CD4-positive, alpha-beta T cell (primary cell): ENCODE measurements around the gene TRAPPC3. TPM values are rescaled to one million over a fixed set of nuclear protein-coding genes. Genes with fewer than 3 reads are reported as not detected.

Experiments
- ATAC-seq: fragments of 200-7000 bp; cut with Tn5 transposase; one replicate; pipeline ENCODE4 v1.10.0; 2022; ENCODE audit warnings: mild to moderate bottlenecking; ENCODE audit not compliant: poor library complexity
- CTCF ChIA-PET: fragments of 350-600 bp; sonication (Branson Sonifier 250); formaldehyde crosslinking; loops from one replicate; lab custom pipeline; 2021; ENCODE audit warnings: antibody characterized with exemption, inconsistent platforms; lab: Charles Lee
- POLR2A ChIA-PET: fragments of 350-600 bp; sonication (Branson Sonifier 250); formaldehyde crosslinking; loops from one replicate; lab custom pipeline; 2021; ENCODE audit warnings: antibody characterized with exemption, inconsistent platforms; lab: Charles Lee
- DNase-seq, 14 experiments: peaks; one replicate each; pipeline ENCODE4 v3.0.0-alpha.2; 2013 to 2020; ENCODE audit warnings: mixed read lengths in 2 of 14
- H3K27ac ChIP-seq, 2 donors: one replicate each; pipeline versions ENCODE4 v1.5.1 to v1.7.0; 2013; ENCODE audit warnings: low read length in 2 of 2, low read depth in 1 of 2, mild to moderate bottlenecking in 1 of 2
- H3K27me3 ChIP-seq, 2 experiments: 1 replicate in 1 of 2; 2 replicates in 1 of 2; pipeline versions ENCODE4 v1.6.1 to v1.7.0; 2013; ENCODE audit warnings: low read length in 2 of 2, control low read depth in 1 of 2, mild to moderate bottlenecking in 1 of 2, moderate library complexity in 1 of 2; ENCODE audit not compliant: insufficient read depth in 2 of 2, control insufficient read depth in 1 of 2
- H3K36me3 ChIP-seq: one replicate; pipeline ENCODE4 v1.6.1; 2013; ENCODE audit warnings: low read length, control low read depth; ENCODE audit not compliant: insufficient read depth
- H3K4me1 ChIP-seq: one replicate; pipeline ENCODE4 v1.6.1; 2013; ENCODE audit warnings: low read length, control low read depth; ENCODE audit not compliant: insufficient read depth
- H3K4me3 ChIP-seq: one replicate; pipeline ENCODE4 v1.5.1; 2013; ENCODE audit warnings: mild to moderate bottlenecking, low read length, moderate library complexity
- H3K9me3 ChIP-seq, 2 experiments: 1 replicate in 1 of 2; 2 replicates in 1 of 2; pipeline versions ENCODE4 v1.6.1 to v1.7.0; 2013; ENCODE audit warnings: low read length in 2 of 2, mild to moderate bottlenecking in 2 of 2, control low read depth in 1 of 2, moderate library complexity in 1 of 2; ENCODE audit not compliant: control insufficient read depth in 1 of 2, insufficient read depth in 1 of 2
- H3K27ac Mint-ChIP-seq: one replicate; pipeline ENCODE4 v1.8.0; 2020; ENCODE audit warnings: mixed read lengths
- H3K27me3 Mint-ChIP-seq: one replicate; pipeline ENCODE4 v1.8.0; 2021; ENCODE audit warnings: mixed read lengths
- H3K36me3 Mint-ChIP-seq: one replicate; pipeline ENCODE4 v1.8.0; 2021; ENCODE audit warnings: low read depth, mixed read lengths
- H3K4me1 Mint-ChIP-seq: one replicate; pipeline ENCODE4 v1.8.0; 2021; ENCODE audit warnings: low read depth, mixed read lengths
- H3K4me3 Mint-ChIP-seq: one replicate; pipeline ENCODE4 v1.8.0; 2020; ENCODE audit warnings: mild to moderate bottlenecking, mixed read lengths
- H3K9me3 Mint-ChIP-seq: one replicate; pipeline ENCODE4 v1.8.0; 2020; ENCODE audit warnings: mixed read lengths
- intact Hi-C, 2 experiments: fragments of 100-400 bp; cut with DNase I in 1 of 2; cut with micrococcal nuclease in 1 of 2; formaldehyde crosslinking; loops; one replicate each; pipeline versions ENCODE4 v1.15.1 to v1.9.0; 2023 to 2025; cut with DNase I, micrococcal nuclease
- total RNA-seq, 174 experiments: library from RNA in 2 of 174; stranded (reverse) in 2 of 174; gene quantifications; one replicate each; pipeline ENCODE4 v1.2.3 and lab custom pipeline; 2021 to 2026
- TF ChIP-seq, protein P1 (sequence below): fragments of 200-600 bp; IDR thresholded peaks from one replicate; pipeline ENCODE4 v1.8.0; 2022; ENCODE audit warnings: antibody characterized with exemption, mild to moderate bottlenecking

The TRAPPC3 gene
- total RNA-seq, 2 experiments from 2014 or later: 18.4 to 21.3 TPM

GRCh38 chr1:36153476-36153875 lies 4.2 kb upstream of the TRAPPC3 start:
- intact Hi-C loops: loop anchor here in 1 of 2 experiments (5.0 kb wide), 1 partner anchor 149 kb away; no protein-coding TSS in a partner anchor
- H3K9me3 Mint-ChIP-seq: no peaks in the 10 kb centered on the region
- peak overlapping the region; percentile 63 for H3K4me3 Mint-ChIP-seq
- Histone ChIP-seq H3K4me1 (peaks cover 75% of the 10 kb centered on the region), H3K9me3 (no peaks in the 10 kb centered on the region), H3K27me3 (no peaks in the 10 kb centered on the region), H3K27ac (peak overlapping the region; percentile 5 to 92), H3K36me3 (peaks cover 5% of the 10 kb centered on the region), H3K4me3 (no peak overlapping the region)
- POLR2A ChIA-PET: interaction anchor here (1.0 to 5.1 kb wide), 4 partner anchors 8 to 71 kb away, joined by 3 to 194 read pairs (median 4); partner anchors contain the start of gene THRAP3
- H3K27ac Mint-ChIP-seq: peak overlapping the region; percentile 95
- TF ChIP-seq, protein P1, sequence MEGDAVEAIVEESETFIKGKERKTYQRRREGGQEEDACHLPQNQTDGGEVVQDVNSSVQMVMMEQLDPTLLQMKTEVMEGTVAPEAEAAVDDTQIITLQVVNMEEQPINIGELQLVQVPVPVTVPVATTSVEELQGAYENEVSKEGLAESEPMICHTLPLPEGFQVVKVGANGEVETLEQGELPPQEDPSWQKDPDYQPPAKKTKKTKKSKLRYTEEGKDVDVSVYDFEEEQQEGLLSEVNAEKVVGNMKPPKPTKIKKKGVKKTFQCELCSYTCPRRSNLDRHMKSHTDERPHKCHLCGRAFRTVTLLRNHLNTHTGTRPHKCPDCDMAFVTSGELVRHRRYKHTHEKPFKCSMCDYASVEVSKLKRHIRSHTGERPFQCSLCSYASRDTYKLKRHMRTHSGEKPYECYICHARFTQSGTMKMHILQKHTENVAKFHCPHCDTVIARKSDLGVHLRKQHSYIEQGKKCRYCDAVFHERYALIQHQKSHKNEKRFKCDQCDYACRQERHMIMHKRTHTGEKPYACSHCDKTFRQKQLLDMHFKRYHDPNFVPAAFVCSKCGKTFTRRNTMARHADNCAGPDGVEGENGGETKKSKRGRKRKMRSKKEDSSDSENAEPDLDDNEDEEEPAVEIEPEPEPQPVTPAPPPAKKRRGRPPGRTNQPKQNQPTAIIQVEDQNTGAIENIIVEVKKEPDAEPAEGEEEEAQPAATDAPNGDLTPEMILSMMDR: no peak
- peaks cover 27% of the 10 kb centered on the region for H3K36me3 Mint-ChIP-seq
- peaks cover 78% of the 10 kb centered on the region for H3K4me1 Mint-ChIP-seq
- ATAC-seq: no peak
- no peak for DNase-seq
- CTCF ChIA-PET: no interaction called here
- no peaks in the 10 kb centered on the region for H3K27me3 Mint-ChIP-seq

GRCh38 chr1:36151845-36152203 lies 2.5 kb upstream of the TRAPPC3 start:
- Mint-ChIP-seq H3K27ac (peak overlapping the region; percentile 95), H3K9me3 (no peaks in the 10 kb centered on the region), H3K27me3 (no peaks in the 10 kb centered on the region), H3K36me3 (peaks cover 11% of the 10 kb centered on the region), H3K4me3 (peak overlapping the region; percentile 72), H3K4me1 (peaks cover 77% of the 10 kb centered on the region)
- ATAC-seq (no peak), DNase-seq (peak in 13 of 14 experiments; percentile 37 to 83 (median 57))
- TF ChIP-seq, protein P1: no peak
- Histone ChIP-seq H3K9me3 (no peaks in the 10 kb centered on the region), H3K4me3 (peak overlapping the region; percentile 32), H3K27me3 (no peaks in the 10 kb centered on the region), H3K27ac (peak overlapping the region; percentile 92 to 95), H3K4me1 (peaks cover 76% of the 10 kb centered on the region), H3K36me3 (no peaks in the 10 kb centered on the region)
- POLR2A ChIA-PET: interaction anchor here (0.5 to 5.1 kb wide), 5 partner anchors 9 to 155 kb away, joined by 3 to 194 read pairs (median 75); partner anchors contain the start of genes SH3D21 and THRAP3
- CTCF ChIA-PET: interaction anchor here (1.0 to 4.0 kb wide), 3 partner anchors 10 to 70 kb away, joined by 3 to 114 read pairs (median 74); no protein-coding TSS in a partner anchor
- intact Hi-C loops: loop anchor here in 1 of 2 experiments (5.0 kb wide), 1 partner anchor 150 kb away; no protein-coding TSS in a partner anchor

DNA sequence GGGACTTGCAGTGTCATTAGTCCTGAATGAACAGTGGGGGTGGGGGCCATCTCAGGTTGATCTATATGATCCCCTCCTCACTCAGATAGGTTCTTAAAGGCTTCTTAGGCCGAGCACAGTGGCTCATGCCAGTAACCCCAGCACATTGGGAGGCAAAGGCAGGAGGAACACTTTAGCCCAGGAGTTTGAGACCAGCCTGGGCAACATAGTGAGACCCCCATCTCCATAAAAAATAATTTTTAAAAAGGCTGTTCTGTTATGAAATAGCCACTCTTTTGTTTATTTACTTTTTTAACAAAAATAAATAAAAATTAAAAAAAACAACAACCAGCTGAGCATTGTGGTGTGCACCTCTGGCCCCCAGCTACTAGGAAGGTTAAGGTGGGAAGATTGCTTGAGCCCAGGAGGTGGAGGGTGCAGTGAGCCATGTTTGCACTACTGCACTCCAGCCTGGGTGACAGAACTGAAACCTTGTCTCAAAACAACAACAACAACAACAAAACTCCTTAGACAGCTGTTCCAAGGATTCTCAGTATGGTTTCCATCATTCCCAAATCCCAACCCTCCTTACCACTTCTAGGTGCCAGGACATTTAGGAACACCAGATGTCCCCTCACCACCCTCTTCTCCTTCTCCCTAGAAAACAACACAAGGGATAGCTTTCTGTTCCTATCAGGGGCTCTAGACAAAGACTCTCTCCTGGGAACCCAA lies 2.0 kb upstream of the TRAPPC3 start:
- DNase-seq: no peak
- peak overlapping the region; percentile 98 for H3K4me3 Mint-ChIP-seq
- no peaks in the 10 kb centered on the region for H3K27me3 ChIP-seq
- intact Hi-C loops: loop anchor here in 1 of 2 experiments (5.0 kb wide), 1 partner anchor 151 kb away; no protein-coding TSS in a partner anchor
- ChIA-PET POLR2A (interaction anchor here (0.5 to 5.1 kb wide), 5 partner anchors 10 to 155 kb away, joined by 3 to 194 read pairs (median 75); partner anchors contain the start of genes SH3D21 and THRAP3), CTCF (interaction anchor here (1.0 to 4.0 kb wide), 3 partner anchors 10 to 70 kb away, joined by 3 to 114 read pairs (median 74); no protein-coding TSS in a partner anchor)
- H3K9me3 ChIP-seq: no peaks in the 10 kb centered on the region
- H3K27ac Mint-ChIP-seq: peak overlapping the region; percentile 95
- H3K4me3 ChIP-seq: peak overlapping the region; percentile 32
- H3K36me3 Mint-ChIP-seq: peaks cover 8% of the 10 kb centered on the region
- H3K9me3 Mint-ChIP-seq: no peaks in the 10 kb centered on the region
- no peaks in the 10 kb centered on the region for H3K27me3 Mint-ChIP-seq
- ATAC-seq: no peak
- H3K27ac ChIP-seq: peak overlapping the region; percentile 92 to 95
- H3K36me3 ChIP-seq: no peaks in the 10 kb centered on the region
- TF ChIP-seq, protein P1: no peak
- H3K4me1 ChIP-seq: peaks cover 76% of the 10 kb centered on the region
- peaks cover 80% of the 10 kb centered on the region for H3K4me1 Mint-ChIP-seq
